Upper lobe of left lung (tissue), 6 donors: ENCODE data around the gene TSPAN7. TPM values are rescaled to one million over a fixed set of nuclear protein-coding genes. Genes with fewer than 3 reads are reported as not detected.

ENCODE experiments used
- ATAC-seq, 2 donors: fragments of 200-7000 bp; cut with Tn5 transposase; one replicate each; pipeline ENCODE4 v1.9.1; 2022; ENCODE audit warnings: mild to moderate bottlenecking in 2 of 2, moderate library complexity in 2 of 2; ENCODE audit not compliant: low FRiP score in 2 of 2
- DNase-seq, 2 donors: peaks; one replicate each; pipeline ENCODE4 v3.0.0-alpha.2; 2019 to 2020
- H3K27ac ChIP-seq, 4 donors: fragments of 200-600 bp; sonication (generic); one replicate each; pipeline ENCODE4 v1.5.1; 2016 to 2019
- H3K27me3 ChIP-seq, 4 donors: fragments of 200-600 bp; sonication (generic); one replicate each; pipeline ENCODE4 v1.5.1; 2017 to 2019
- H3K36me3 ChIP-seq, 4 donors: fragments of 200-600 bp; sonication (generic); one replicate each; pipeline ENCODE4 v1.5.1; 2016 to 2019
- H3K4me1 ChIP-seq, 4 donors: fragments of 200-600 bp; sonication (generic); one replicate each; pipeline ENCODE4 v1.5.1; 2018 to 2019
- H3K4me3 ChIP-seq, 4 donors: fragments of 200-600 bp; sonication (generic); one replicate each; pipeline ENCODE4 v1.5.1; 2017 to 2019; ENCODE audit warnings: mild to moderate bottlenecking in 2 of 4, moderate library complexity in 1 of 4
- H3K9me3 ChIP-seq, 4 donors: fragments of 200-600 bp; sonication (generic); one replicate each; pipeline ENCODE4 v1.5.1; 2018 to 2019
- EP300 ChIP-seq, 4 donors: sonication (generic); formaldehyde crosslinking; IDR thresholded peaks; one replicate each; pipeline ENCODE4 v1.5.1; 2017; ENCODE audit warnings: antibody characterized with exemption in 4 of 4, control low read depth in 2 of 4
- POLR2A ChIP-seq, 4 donors: fragments of 450-650 bp; IDR thresholded peaks; one replicate each; pipeline ENCODE4 v1.5.1; 2016 to 2017; ENCODE audit warnings: antibody characterized with exemption in 4 of 4, mild to moderate bottlenecking in 2 of 4
- POLR2AphosphoS5 ChIP-seq, 2 donors: sonication (generic); formaldehyde crosslinking; IDR thresholded peaks; one replicate each; pipeline ENCODE4 v1.5.1; 2017; ENCODE audit warnings: antibody characterized with exemption in 2 of 2
- WGBS, 2 donors: methylation state at CpG; one replicate each; pipeline ENCODE4 v1.1.5; 2017 to 2018; 5-methylcytosine and 5-hydroxymethylcytosine counted together
- total RNA-seq, 6 donors: library from RNA; depleted of rRNA in 4 of 6; stranded (reverse); fragments of >200 nt in 4 of 6; gene quantifications; one replicate each; pipeline versions ENCODE4 v1.1.0 to v1.2.1, GENCODE V29; 2016 to 2021
- TF ChIP-seq, protein P1 (sequence below), 6 experiments: fragments of 450-650 bp in 4 of 6; fragments of 200-600 bp in 2 of 6; sonication (generic) in 2 of 6; IDR thresholded peaks; one replicate each; pipeline ENCODE4 v1.5.1; 2016 to 2019; ENCODE audit warnings: antibody characterized with exemption in 6 of 6
- donor health status: DM: no; HTN: no; CAD: no; lungs with moderate emphysema.
- donor health status: DM: no; HTN: yes; CAD: no; lungs with severe emphysema.

The TSPAN7 gene
- total RNA-seq, 6 donors from 2014 or later, result 7.3 to 65.0 (median 49.4) TPM

DNA sequence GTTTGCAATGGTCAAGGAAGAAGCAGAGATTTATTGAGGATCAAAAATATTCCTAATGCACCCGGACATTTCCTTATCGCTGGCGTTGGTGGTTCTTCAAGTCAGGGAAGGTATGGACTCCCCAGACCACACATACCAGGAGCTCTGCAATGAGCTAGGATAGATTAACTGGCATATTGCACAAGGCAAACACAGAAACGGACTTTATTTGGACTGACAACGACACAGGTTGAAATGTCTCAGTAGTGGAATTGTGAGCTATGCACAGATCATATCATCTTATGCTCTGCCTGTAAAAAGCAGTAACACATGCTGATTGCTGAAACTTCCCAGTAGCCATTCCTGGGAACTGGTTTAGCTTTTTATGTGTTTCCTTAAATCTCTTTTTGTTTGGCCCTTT is 1.7 kb downstream of the TSPAN7 start:
- 21 to 57% methylated on average over 5 of the region's 5 CpGs for WGBS, 2 donors
- H3K9me3 ChIP-seq, result no peaks in the 10 kb centered on the region
- H3K27ac ChIP-seq, result peak overlapping the region in 3 of 4 donors; percentile 8 to 72 (median 49)
- no peak for ATAC-seq
- no peaks in the 10 kb centered on the region for H3K36me3 ChIP-seq
- DNase-seq, result no peak
- no peaks in the 10 kb centered on the region for H3K27me3 ChIP-seq
- peak overlapping the region in 3 of 4 donors; percentile 53 to 62 (median 57) for H3K4me3 ChIP-seq
- TF ChIP-seq POLR2AphosphoS5 (IDR thresholded peaks at IDR 0.05) (no peak), POLR2A (IDR thresholded peaks at IDR 0.05) (no peak), EP300 (IDR thresholded peaks at IDR 0.05) (no peak)
- TF ChIP-seq, protein P1, sequence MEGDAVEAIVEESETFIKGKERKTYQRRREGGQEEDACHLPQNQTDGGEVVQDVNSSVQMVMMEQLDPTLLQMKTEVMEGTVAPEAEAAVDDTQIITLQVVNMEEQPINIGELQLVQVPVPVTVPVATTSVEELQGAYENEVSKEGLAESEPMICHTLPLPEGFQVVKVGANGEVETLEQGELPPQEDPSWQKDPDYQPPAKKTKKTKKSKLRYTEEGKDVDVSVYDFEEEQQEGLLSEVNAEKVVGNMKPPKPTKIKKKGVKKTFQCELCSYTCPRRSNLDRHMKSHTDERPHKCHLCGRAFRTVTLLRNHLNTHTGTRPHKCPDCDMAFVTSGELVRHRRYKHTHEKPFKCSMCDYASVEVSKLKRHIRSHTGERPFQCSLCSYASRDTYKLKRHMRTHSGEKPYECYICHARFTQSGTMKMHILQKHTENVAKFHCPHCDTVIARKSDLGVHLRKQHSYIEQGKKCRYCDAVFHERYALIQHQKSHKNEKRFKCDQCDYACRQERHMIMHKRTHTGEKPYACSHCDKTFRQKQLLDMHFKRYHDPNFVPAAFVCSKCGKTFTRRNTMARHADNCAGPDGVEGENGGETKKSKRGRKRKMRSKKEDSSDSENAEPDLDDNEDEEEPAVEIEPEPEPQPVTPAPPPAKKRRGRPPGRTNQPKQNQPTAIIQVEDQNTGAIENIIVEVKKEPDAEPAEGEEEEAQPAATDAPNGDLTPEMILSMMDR (IDR thresholded peaks at IDR 0.05), result no peak
- H3K4me1 ChIP-seq, result peaks cover 0 to 6% (median 1%) of the 10 kb centered on the region in 4 donors

DNA sequence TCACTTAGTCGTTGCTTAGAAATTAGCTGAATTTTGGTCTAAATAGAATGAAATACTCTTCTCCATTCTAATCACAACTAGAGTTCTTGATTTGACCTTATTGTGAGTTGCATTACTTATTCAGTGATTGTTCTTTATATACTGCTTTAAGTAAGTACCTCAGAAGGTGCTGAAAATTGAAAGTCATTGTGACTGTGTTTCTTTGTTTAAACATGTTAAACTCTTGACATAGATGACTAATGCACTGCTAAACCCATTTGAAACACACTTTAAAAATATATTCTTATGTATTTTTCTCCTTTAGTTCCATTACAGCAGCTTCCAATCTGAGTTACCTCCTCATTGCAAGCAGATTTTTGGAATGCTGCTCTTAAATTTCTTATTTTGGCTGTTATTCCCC is 9.1 kb downstream of the TSPAN7 start:
- ATAC-seq (no peak), DNase-seq (no peak)
- no peaks in the 10 kb centered on the region for H3K27me3 ChIP-seq
- no peak for TF ChIP-seq EP300 (IDR thresholded peaks at IDR 0.05)
- no peaks in the 10 kb centered on the region for H3K9me3 ChIP-seq
- no peak overlapping the region for H3K27ac ChIP-seq
- WGBS, 2 donors, result 59 to 71% methylated on average over 1 of the region's 1 CpG
- H3K4me1 ChIP-seq, result no peaks in the 10 kb centered on the region
- no peak overlapping the region for H3K4me3 ChIP-seq
- H3K36me3 ChIP-seq, result no peaks in the 10 kb centered on the region

DNA sequence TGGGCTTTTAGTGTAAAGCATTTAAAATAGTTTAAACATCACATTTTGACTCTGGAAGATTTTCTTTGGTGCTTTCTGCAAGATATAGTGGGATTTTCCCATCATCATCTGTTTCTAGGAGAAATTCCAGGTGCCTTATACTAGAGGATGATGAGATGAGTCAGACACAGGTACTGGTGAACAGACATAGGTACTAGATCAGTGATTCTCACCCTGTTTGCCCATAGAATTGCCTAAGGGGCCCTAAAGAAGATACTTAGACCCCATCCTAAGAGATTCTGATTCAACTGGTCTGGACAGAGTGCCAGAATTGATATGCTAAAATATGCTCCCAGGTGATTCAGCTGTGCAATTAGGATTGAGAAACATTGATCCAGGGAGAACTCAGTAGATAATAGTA is 9.7 kb downstream of the TSPAN7 start:
- DNase-seq (no peak), ATAC-seq (no peak)
- H3K36me3 ChIP-seq, result no peaks in the 10 kb centered on the region
- no peak for TF ChIP-seq EP300 (IDR thresholded peaks at IDR 0.05)
- TF ChIP-seq POLR2AphosphoS5 (IDR thresholded peaks at IDR 0.05), result no peak
- TF ChIP-seq, protein P1 (IDR thresholded peaks at IDR 0.05), result no peak
- TF ChIP-seq POLR2A (IDR thresholded peaks at IDR 0.05), result no peak
- no peaks in the 10 kb centered on the region for H3K27me3 ChIP-seq
- H3K4me3 ChIP-seq, result no peak overlapping the region
- no peaks in the 10 kb centered on the region for H3K4me1 ChIP-seq
- H3K27ac ChIP-seq, result no peak overlapping the region
- H3K9me3 ChIP-seq, result no peaks in the 10 kb centered on the region

DNA sequence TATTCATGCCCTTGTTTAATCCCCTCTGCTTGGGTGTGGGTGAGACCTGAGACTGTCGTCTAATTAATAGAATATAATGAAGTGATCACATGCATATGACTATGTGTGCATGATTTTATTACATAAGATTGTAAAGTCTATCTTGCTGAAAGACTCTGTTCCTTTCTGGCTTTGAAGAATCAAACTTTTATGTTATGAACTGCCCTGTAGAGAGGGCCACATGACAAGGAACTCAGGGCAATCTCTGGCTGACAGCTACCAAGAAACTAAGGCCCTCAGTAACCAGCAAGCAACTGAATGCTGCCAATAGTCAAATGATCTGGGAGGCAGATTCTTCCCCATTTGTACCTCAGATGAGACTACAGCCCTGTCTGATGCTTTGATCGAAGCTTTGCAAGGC is 13.5 kb downstream of the TSPAN7 start:
- no peak for TF ChIP-seq POLR2AphosphoS5 (IDR thresholded peaks at IDR 0.05)
- WGBS, 2 donors, result 88 to 100% methylated on average over 2 of the region's 2 CpGs
- no peak for ATAC-seq

DNA sequence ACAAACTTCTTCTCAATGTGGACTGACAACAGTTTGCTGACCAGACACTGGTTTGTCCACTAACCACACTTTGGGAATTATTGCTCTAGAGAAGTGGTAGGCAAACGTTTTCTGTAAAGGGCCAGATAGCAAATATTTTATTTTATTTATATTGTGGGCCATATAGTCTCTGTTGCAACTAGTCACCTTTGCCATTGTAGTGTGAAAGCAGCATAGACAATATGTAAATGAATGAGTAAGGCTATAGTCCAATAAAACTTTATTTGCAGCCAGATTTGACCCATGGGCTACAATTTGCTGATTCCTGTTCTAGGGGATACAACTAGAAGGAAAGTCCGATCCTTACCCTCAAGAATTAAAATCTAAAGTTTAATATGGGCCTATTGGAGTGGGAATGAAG is 14.5 kb downstream of the TSPAN7 start:
- Histone ChIP-seq H3K4me3 (no peak overlapping the region), H3K27ac (no peak overlapping the region), H3K27me3 (no peaks in the 10 kb centered on the region), H3K36me3 (no peaks in the 10 kb centered on the region), H3K4me1 (no peaks in the 10 kb centered on the region), H3K9me3 (no peaks in the 10 kb centered on the region)
- 61 to 73% methylated on average over 2 of the region's 2 CpGs for WGBS, 2 donors
- TF ChIP-seq, protein P1 (IDR thresholded peaks at IDR 0.05), result no peak
- TF ChIP-seq POLR2AphosphoS5 (IDR thresholded peaks at IDR 0.05) (no peak), POLR2A (IDR thresholded peaks at IDR 0.05) (no peak), EP300 (IDR thresholded peaks at IDR 0.05) (no peak)
- ATAC-seq (no peak), DNase-seq (no peak)

More for the DNA sequence above, 13.5 kb downstream of the TSPAN7 start:
- Histone ChIP-seq H3K36me3 (no peaks in the 10 kb centered on the region), H3K4me3 (no peak overlapping the region), H3K9me3 (no peaks in the 10 kb centered on the region), H3K27me3 (no peaks in the 10 kb centered on the region), H3K4me1 (no peaks in the 10 kb centered on the region), H3K27ac (no peak overlapping the region)
- DNase-seq, result no peak

DNA sequence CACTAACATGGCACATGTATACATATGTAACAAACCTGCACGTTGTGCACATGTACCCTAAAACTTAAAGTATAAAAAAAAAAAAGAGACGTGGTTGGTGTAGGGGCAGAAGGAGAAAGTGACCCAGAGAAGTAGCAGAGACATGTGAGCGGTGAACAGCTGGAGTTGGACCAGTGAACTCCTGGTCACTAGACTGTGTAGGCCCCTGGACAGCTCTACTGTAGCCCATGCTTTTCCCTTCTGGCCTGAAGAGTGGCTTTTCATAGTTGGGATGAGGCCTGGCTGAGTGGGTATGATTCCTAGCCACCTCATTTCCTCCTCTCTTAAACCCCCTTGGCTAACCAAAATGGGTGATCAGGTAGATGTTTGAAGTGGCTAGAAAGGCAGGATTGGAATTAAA is 16.4 kb downstream of the TSPAN7 start:
- no peaks in the 10 kb centered on the region for H3K4me1 ChIP-seq
- no peaks in the 10 kb centered on the region for H3K9me3 ChIP-seq
- H3K27me3 ChIP-seq, result no peaks in the 10 kb centered on the region
- TF ChIP-seq POLR2A (IDR thresholded peaks at IDR 0.05) (no peak), EP300 (IDR thresholded peaks at IDR 0.05) (no peak), POLR2AphosphoS5 (IDR thresholded peaks at IDR 0.05) (no peak)
- TF ChIP-seq, protein P1 (IDR thresholded peaks at IDR 0.05), result no peak
- 78 to 96% methylated on average over 3 of the region's 3 CpGs for WGBS, 2 donors
- H3K4me3 ChIP-seq, result no peak overlapping the region
- ATAC-seq (no peak), DNase-seq (no peak)
- no peak overlapping the region for H3K27ac ChIP-seq
- H3K36me3 ChIP-seq, result no peaks in the 10 kb centered on the region
